Neural cell (in vitro differentiated cells): ENCODE data around the gene PTCD2. TPM values are rescaled to one million over a fixed set of nuclear protein-coding genes. Genes with fewer than 3 reads are reported as not detected.

Experiments
- H2AFZ ChIP-seq: fragments of 200-600, 300-800 bp; sonication (generic), shearing (Covaris generic); 2 replicates; pipeline ENCODE4 v1.6.0; 2014; ENCODE audit warnings: low read depth, mild to moderate bottlenecking, antibody characterized with exemption, low read length, moderate library complexity
- H3F3A ChIP-seq: fragments of 200-600 bp; shearing (Covaris generic); 2 replicates; pipeline ENCODE4 v1.6.1; 2016; ENCODE audit warnings: mild to moderate bottlenecking, moderate library complexity, mixed read lengths, antibody characterized with exemption, low read length; ENCODE audit not compliant: insufficient read depth, poor library complexity, severe bottlenecking
- H3K27ac ChIP-seq: fragments of 200-600, 300-800 bp; sonication (generic), shearing (Covaris generic); 2 replicates; pipeline ENCODE4 v1.5.1; 2014; ENCODE audit warnings: mild to moderate bottlenecking, low read length, moderate library complexity
- H3K27me3 ChIP-seq: fragments of 300-800, 200-600 bp; sonication (generic), shearing (Covaris generic); 2 replicates; pipeline ENCODE4 v1.6.0; 2014; ENCODE audit warnings: mild to moderate bottlenecking, low read depth, low read length, moderate library complexity; ENCODE audit not compliant: insufficient read depth
- H3K36me3 ChIP-seq: fragments of 300-800, 200-600 bp; sonication (generic), shearing (Covaris generic); 2 replicates; pipeline ENCODE4 v1.5.1; 2014; ENCODE audit warnings: mild to moderate bottlenecking, antibody characterized with exemption, low read length, moderate library complexity; ENCODE audit not compliant: insufficient read depth
- H3K4me2 ChIP-seq: fragments of 300-800, 200-600 bp; sonication (generic), shearing (Covaris generic); 2 replicates; pipeline ENCODE4 v1.6.0; 2014; ENCODE audit warnings: mild to moderate bottlenecking, low read length
- H3K4me3 ChIP-seq: fragments of 300-800, 200-600 bp; sonication (generic), shearing (Covaris generic); 2 replicates; pipeline ENCODE4 v1.5.1; 2014; ENCODE audit warnings: mild to moderate bottlenecking, low read length, moderate library complexity
- H3K79me2 ChIP-seq: fragments of 200-600 bp; shearing (Covaris generic); replicated peaks from 2 replicates; pipeline ENCODE4 v1.6.0; 2014; ENCODE audit warnings: mild to moderate bottlenecking, low read length, moderate library complexity; ENCODE audit not compliant: insufficient read depth
- H3K9ac ChIP-seq: fragments of 300-800, 200-600 bp; sonication (generic), shearing (Covaris generic); 2 replicates; pipeline ENCODE4 v1.6.1; 2016; ENCODE audit warnings: mild to moderate bottlenecking, low read length, mixed read lengths
- H3K9me2 ChIP-seq: fragments of 200-600 bp; shearing (Covaris generic); 2 replicates; pipeline ENCODE4 v1.6.1; 2016; ENCODE audit warnings: mild to moderate bottlenecking, low read length, mixed read lengths; ENCODE audit not compliant: insufficient read depth
- H3K9me3 ChIP-seq: fragments of 200-600, 300-800 bp; sonication (generic), shearing (Covaris generic); 2 replicates; pipeline ENCODE4 v1.6.1; 2016; ENCODE audit warnings: mild to moderate bottlenecking, mixed run types, low read length, moderate library complexity, mixed read lengths
- H4K20me1 ChIP-seq: fragments of 200-600 bp; shearing (Covaris generic); 2 replicates; pipeline ENCODE4 v1.6.1; 2016; ENCODE audit warnings: mild to moderate bottlenecking, mixed run types; ENCODE audit not compliant: insufficient read depth
- CTCF ChIP-seq: fragments of 450-650 bp; IDR thresholded peaks from 2 replicates; pipeline ENCODE4 v1.5.1; 2014; ENCODE audit warnings: antibody characterized with exemption, mild to moderate bottlenecking, moderate library complexity; ENCODE audit not compliant: poor library complexity, severe bottlenecking
- EP300 ChIP-seq: fragments of 450-650 bp; conservative IDR thresholded peaks from 2 replicates; pipeline ENCODE4 v1.6.1; 2014; ENCODE audit warnings: antibody characterized with exemption, mild to moderate bottlenecking, moderate library complexity; ENCODE audit not compliant: poor library complexity, severe bottlenecking
- EZH2 ChIP-seq: fragments of 200-600, 300-800 bp; shearing (Covaris generic), sonication (generic); IDR thresholded peaks from 2 replicates; pipeline ENCODE4 v1.6.1; 2014; ENCODE audit warnings: antibody characterized with exemption, low read length, borderline replicate concordance, mild to moderate bottlenecking; ENCODE audit not compliant: insufficient read depth, poor library complexity, severe bottlenecking
- MXI1 ChIP-seq: fragments of 450-650 bp; conservative IDR thresholded peaks from 2 replicates; pipeline ENCODE4 v1.6.1; 2014; ENCODE audit warnings: antibody characterized with exemption, mild to moderate bottlenecking; ENCODE audit not compliant: poor library complexity, severe bottlenecking
- POLR2AphosphoS5 ChIP-seq: IDR thresholded peaks from 2 replicates; pipeline ENCODE4 v1.6.1; 2012
- RAD21 ChIP-seq: fragments of 450-650 bp; conservative IDR thresholded peaks from 2 replicates; pipeline ENCODE4 v1.6.1; 2014; ENCODE audit warnings: antibody characterized with exemption, mild to moderate bottlenecking, moderate library complexity
- SMC3 ChIP-seq: fragments of 450-650 bp; conservative IDR thresholded peaks from 2 replicates; pipeline ENCODE4 v1.6.1; 2014; ENCODE audit warnings: antibody characterized with exemption, mild to moderate bottlenecking, moderate library complexity; ENCODE audit not compliant: poor library complexity
- TAF1 ChIP-seq: IDR thresholded peaks from 2 replicates; pipeline ENCODE4 v1.6.1; 2012; ENCODE audit warnings: low read depth
- polyA plus RNA-seq: library from polyadenylated mRNA; depleted of rRNA; stranded (reverse); fragments of >200 nt; gene quantifications from 2 replicates; pipeline ENCODE4 v1.2.3, GENCODE V29; 2014
- TF ChIP-seq, protein P1 (sequence below): IDR thresholded peaks from 2 replicates; pipeline ENCODE4 v1.6.1; 2012; ENCODE audit warnings: borderline replicate concordance

Gene PTCD2
- polyA plus RNA-seq, 1 donor from 2014 or later, result 4.4 TPM

DNA sequence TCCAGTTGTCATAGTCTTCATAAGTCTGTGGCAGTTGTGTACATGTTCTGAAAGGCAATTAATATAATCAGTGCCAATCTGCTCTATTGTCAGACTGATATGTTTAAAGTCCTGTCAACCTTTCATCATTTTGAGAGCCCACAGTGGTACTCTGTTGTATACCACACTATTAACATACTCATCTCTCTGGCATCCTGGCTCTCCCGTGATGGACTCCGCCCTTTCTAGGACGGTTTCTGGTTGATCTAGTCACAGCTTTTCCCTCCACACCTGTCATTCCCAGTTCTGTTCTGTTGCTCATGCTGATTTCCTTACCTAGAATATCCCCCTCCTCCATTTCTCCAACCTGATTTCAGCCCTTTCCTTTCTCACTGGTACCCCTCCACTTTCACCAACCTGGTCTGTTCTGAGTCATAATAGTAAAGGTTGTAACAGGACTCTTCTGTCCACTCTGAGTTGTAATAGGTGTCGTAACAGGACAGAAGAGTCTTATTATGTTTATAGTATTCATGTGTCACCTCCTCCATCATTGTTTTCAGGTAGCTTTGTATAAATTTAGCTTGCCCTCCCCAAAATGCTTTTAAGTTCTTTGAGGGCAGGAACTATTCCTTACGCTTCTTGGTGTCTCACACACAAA lies 4.1 kb downstream of the PTCD2 start:
- H3K27ac ChIP-seq, result no peak overlapping the region
- no peak overlapping the region for H3K4me2 ChIP-seq
- H3K36me3 ChIP-seq, result no peaks in the 10 kb centered on the region
- no peaks in the 10 kb centered on the region for H3K9me3 ChIP-seq
- no peaks in the 10 kb centered on the region for H4K20me1 ChIP-seq
- TF ChIP-seq, protein P1, sequence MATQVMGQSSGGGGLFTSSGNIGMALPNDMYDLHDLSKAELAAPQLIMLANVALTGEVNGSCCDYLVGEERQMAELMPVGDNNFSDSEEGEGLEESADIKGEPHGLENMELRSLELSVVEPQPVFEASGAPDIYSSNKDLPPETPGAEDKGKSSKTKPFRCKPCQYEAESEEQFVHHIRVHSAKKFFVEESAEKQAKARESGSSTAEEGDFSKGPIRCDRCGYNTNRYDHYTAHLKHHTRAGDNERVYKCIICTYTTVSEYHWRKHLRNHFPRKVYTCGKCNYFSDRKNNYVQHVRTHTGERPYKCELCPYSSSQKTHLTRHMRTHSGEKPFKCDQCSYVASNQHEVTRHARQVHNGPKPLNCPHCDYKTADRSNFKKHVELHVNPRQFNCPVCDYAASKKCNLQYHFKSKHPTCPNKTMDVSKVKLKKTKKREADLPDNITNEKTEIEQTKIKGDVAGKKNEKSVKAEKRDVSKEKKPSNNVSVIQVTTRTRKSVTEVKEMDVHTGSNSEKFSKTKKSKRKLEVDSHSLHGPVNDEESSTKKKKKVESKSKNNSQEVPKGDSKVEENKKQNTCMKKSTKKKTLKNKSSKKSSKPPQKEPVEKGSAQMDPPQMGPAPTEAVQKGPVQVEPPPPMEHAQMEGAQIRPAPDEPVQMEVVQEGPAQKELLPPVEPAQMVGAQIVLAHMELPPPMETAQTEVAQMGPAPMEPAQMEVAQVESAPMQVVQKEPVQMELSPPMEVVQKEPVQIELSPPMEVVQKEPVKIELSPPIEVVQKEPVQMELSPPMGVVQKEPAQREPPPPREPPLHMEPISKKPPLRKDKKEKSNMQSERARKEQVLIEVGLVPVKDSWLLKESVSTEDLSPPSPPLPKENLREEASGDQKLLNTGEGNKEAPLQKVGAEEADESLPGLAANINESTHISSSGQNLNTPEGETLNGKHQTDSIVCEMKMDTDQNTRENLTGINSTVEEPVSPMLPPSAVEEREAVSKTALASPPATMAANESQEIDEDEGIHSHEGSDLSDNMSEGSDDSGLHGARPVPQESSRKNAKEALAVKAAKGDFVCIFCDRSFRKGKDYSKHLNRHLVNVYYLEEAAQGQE, result no peak
- no peak for TF ChIP-seq MXI1
- TF ChIP-seq POLR2AphosphoS5, result no peak
- H3K27me3 ChIP-seq, result no peaks in the 10 kb centered on the region
- no peak overlapping the region for H3K9ac ChIP-seq
- H3K9me2 ChIP-seq, result no peaks in the 10 kb centered on the region
- no peaks in the 10 kb centered on the region for H3K79me2 ChIP-seq
- H3F3A ChIP-seq, result no peaks in the 10 kb centered on the region
- H3K4me3 ChIP-seq, result no peak overlapping the region
- no peak overlapping the region for H2AFZ ChIP-seq

GRCh38 chr5:72325566-72326305 lies 5.6 kb downstream of the PTCD2 start:
- no peak for TF ChIP-seq RAD21
- no peak for TF ChIP-seq SMC3
- TF ChIP-seq EP300, result no peak
- no peak for TF ChIP-seq POLR2AphosphoS5
- TF ChIP-seq, protein P1, result no peak
- no peak for TF ChIP-seq MXI1
- TF ChIP-seq EZH2, result no peak
- no peak for TF ChIP-seq TAF1
- TF ChIP-seq CTCF, result no peak
- Histone ChIP-seq H3K27me3 (no peaks in the 10 kb centered on the region), H3K9me3 (no peaks in the 10 kb centered on the region), H4K20me1 (no peaks in the 10 kb centered on the region), H3K4me2 (no peak overlapping the region), H3K9me2 (no peaks in the 10 kb centered on the region), H3F3A (no peaks in the 10 kb centered on the region), H3K9ac (no peak overlapping the region), H3K79me2 (no peaks in the 10 kb centered on the region), H3K27ac (no peak overlapping the region), H3K36me3 (no peaks in the 10 kb centered on the region), H3K4me3 (no peak overlapping the region), H2AFZ (no peak overlapping the region)
